ENCODE data around the gene KMT2C. TPM values are rescaled to one million over a fixed set of nuclear protein-coding genes. Genes with fewer than 3 reads are reported as not detected.
"Not testable (repeated sequence)": the region's sequence is repeated elsewhere in the genome, so short reads cannot be mapped to it uniquely, and the experiment has no call there.

KMT2C gene
- total and polyA plus RNA-seq, 4 donors: 5.8 to 123 (median 56.2) TPM

- H3K27ac ChIP-seq (ENCODE audit: low read depth in 1 of 2, low read length in 2 of 2); H3K27me3 ChIP-seq (ENCODE audit: control insufficient read depth in 1 of 2, insufficient read depth in 2 of 2, low read length in 1 of 2); DNase-seq; H3K4me1 ChIP-seq (ENCODE audit: control insufficient read depth in 1 of 2, insufficient read depth in 2 of 2, low read length in 2 of 2); intact Hi-C loops (cut with DNase I); H3K4me3 ChIP-seq (ENCODE audit: low read length in 2 of 2); H3K36me3 ChIP-seq (ENCODE audit: control insufficient read depth in 1 of 2, insufficient read depth in 2 of 2, low read length in 1 of 2); ATAC-seq (ENCODE audit: low FRiP score); H3K9me3 ChIP-seq (ENCODE audit: control insufficient read depth, low read length): not testable (repeated sequence)
- WGBS, 2 donors: 90 to 96% methylated on average over 2 of the region's 2 CpGs
These were observed 165.4 kb downstream of the KMT2C start for GRCh38 chr7:152270427-152270826.

GRCh38 chr7:152266859-152267258 is 168.9 kb downstream of the KMT2C start:
- H3K27ac ChIP-seq (ENCODE audit: low read depth in 1 of 2, low read length in 2 of 2); H3K27me3 ChIP-seq (ENCODE audit: control insufficient read depth in 1 of 2, insufficient read depth in 2 of 2, low read length in 1 of 2); H3K4me1 ChIP-seq (ENCODE audit: control insufficient read depth in 1 of 2, insufficient read depth in 2 of 2, low read length in 2 of 2); H3K36me3 ChIP-seq (ENCODE audit: control insufficient read depth in 1 of 2, insufficient read depth in 2 of 2, low read length in 1 of 2); H3K4me3 ChIP-seq (ENCODE audit: low read length in 2 of 2); ATAC-seq (ENCODE audit: low FRiP score); H3K9me3 ChIP-seq (ENCODE audit: control insufficient read depth, low read length); intact Hi-C loops (cut with DNase I); DNase-seq: not testable (repeated sequence)
- 48 to 66% methylated on average over 2 of the region's 2 CpGs for WGBS, 2 donors

- peak; percentile 45 for ATAC-seq (ENCODE audit: low FRiP score)
These were observed 170.9 kb downstream of the KMT2C start for GRCh38 chr7:152264915-152265314.

GRCh38 chr7:152262146-152262545 is 173.7 kb downstream of the KMT2C start:
- intact Hi-C loops (cut with DNase I); H3K9me3 ChIP-seq (ENCODE audit: control insufficient read depth, low read length); H3K27me3 ChIP-seq (ENCODE audit: control insufficient read depth in 1 of 2, insufficient read depth in 2 of 2, low read length in 1 of 2); ATAC-seq (ENCODE audit: low FRiP score); H3K4me3 ChIP-seq (ENCODE audit: low read length in 2 of 2); H3K4me1 ChIP-seq (ENCODE audit: control insufficient read depth in 1 of 2, insufficient read depth in 2 of 2, low read length in 2 of 2); H3K27ac ChIP-seq (ENCODE audit: low read depth in 1 of 2, low read length in 2 of 2); DNase-seq; H3K36me3 ChIP-seq (ENCODE audit: control insufficient read depth in 1 of 2, insufficient read depth in 2 of 2, low read length in 1 of 2): not testable (repeated sequence)
- WGBS, 2 donors: 96 to 97% methylated on average over 8 of the region's 8 CpGs

More at GRCh38 chr7:152264915-152265314, 170.9 kb downstream of the KMT2C start:
- H3K36me3 ChIP-seq (ENCODE audit: control insufficient read depth in 1 of 2, insufficient read depth in 2 of 2, low read length in 1 of 2); H3K4me3 ChIP-seq (ENCODE audit: low read length in 2 of 2); H3K27me3 ChIP-seq (ENCODE audit: control insufficient read depth in 1 of 2, insufficient read depth in 2 of 2, low read length in 1 of 2); H3K27ac ChIP-seq (ENCODE audit: low read depth in 1 of 2, low read length in 2 of 2); H3K4me1 ChIP-seq (ENCODE audit: control insufficient read depth in 1 of 2, insufficient read depth in 2 of 2, low read length in 2 of 2); DNase-seq; intact Hi-C loops (cut with DNase I); H3K9me3 ChIP-seq (ENCODE audit: control insufficient read depth, low read length): not testable (repeated sequence)
- 65 to 67% methylated on average over 5 of the region's 5 CpGs for WGBS, 2 donors

GRCh38 chr7:152259645-152260044 is 176.2 kb downstream of the KMT2C start:
- intact Hi-C loops (cut with DNase I); ATAC-seq (ENCODE audit: low FRiP score); H3K27ac ChIP-seq (ENCODE audit: low read depth in 1 of 2, low read length in 2 of 2): not testable (repeated sequence)

GRCh38 chr7:152247851-152248250 is 188.0 kb downstream of the KMT2C start:
- H3K36me3 ChIP-seq (ENCODE audit: control insufficient read depth in 1 of 2, insufficient read depth in 2 of 2, low read length in 1 of 2); intact Hi-C loops (cut with DNase I); H3K27ac ChIP-seq (ENCODE audit: low read depth in 1 of 2, low read length in 2 of 2); DNase-seq; H3K9me3 ChIP-seq (ENCODE audit: control insufficient read depth, low read length); H3K27me3 ChIP-seq (ENCODE audit: control insufficient read depth in 1 of 2, insufficient read depth in 2 of 2, low read length in 1 of 2); H3K4me1 ChIP-seq (ENCODE audit: control insufficient read depth in 1 of 2, insufficient read depth in 2 of 2, low read length in 2 of 2); H3K4me3 ChIP-seq (ENCODE audit: low read length in 2 of 2): not testable (repeated sequence)
- WGBS, 2 donors: 75 to 79% methylated on average over 2 of the region's 2 CpGs
- ATAC-seq (ENCODE audit: low FRiP score): peak; percentile 76

More at GRCh38 chr7:152259645-152260044, 176.2 kb downstream of the KMT2C start:
- DNase-seq; H3K27me3 ChIP-seq (ENCODE audit: control insufficient read depth in 1 of 2, insufficient read depth in 2 of 2, low read length in 1 of 2); H3K36me3 ChIP-seq (ENCODE audit: control insufficient read depth in 1 of 2, insufficient read depth in 2 of 2, low read length in 1 of 2); H3K4me3 ChIP-seq (ENCODE audit: low read length in 2 of 2); H3K9me3 ChIP-seq (ENCODE audit: control insufficient read depth, low read length); H3K4me1 ChIP-seq (ENCODE audit: control insufficient read depth in 1 of 2, insufficient read depth in 2 of 2, low read length in 2 of 2): not testable (repeated sequence)

GRCh38 chr7:152245417-152245816 is 190.4 kb downstream of the KMT2C start:
- ATAC-seq (ENCODE audit: low FRiP score); H3K4me3 ChIP-seq (ENCODE audit: low read length in 2 of 2); H3K27ac ChIP-seq (ENCODE audit: low read depth in 1 of 2, low read length in 2 of 2); H3K4me1 ChIP-seq (ENCODE audit: control insufficient read depth in 1 of 2, insufficient read depth in 2 of 2, low read length in 2 of 2); DNase-seq; H3K9me3 ChIP-seq (ENCODE audit: control insufficient read depth, low read length); H3K27me3 ChIP-seq (ENCODE audit: control insufficient read depth in 1 of 2, insufficient read depth in 2 of 2, low read length in 1 of 2); intact Hi-C loops (cut with DNase I); H3K36me3 ChIP-seq (ENCODE audit: control insufficient read depth in 1 of 2, insufficient read depth in 2 of 2, low read length in 1 of 2): not testable (repeated sequence)
- WGBS, 2 donors: 60 to 63% methylated on average over 2 of the region's 2 CpGs

GRCh38 chr7:152243464-152243863 is 192.3 kb downstream of the KMT2C start:
- ATAC-seq (ENCODE audit: low FRiP score); H3K36me3 ChIP-seq (ENCODE audit: control insufficient read depth in 1 of 2, insufficient read depth in 2 of 2, low read length in 1 of 2); H3K4me3 ChIP-seq (ENCODE audit: low read length in 2 of 2); DNase-seq; H3K4me1 ChIP-seq (ENCODE audit: control insufficient read depth in 1 of 2, insufficient read depth in 2 of 2, low read length in 2 of 2); H3K27ac ChIP-seq (ENCODE audit: low read depth in 1 of 2, low read length in 2 of 2); H3K9me3 ChIP-seq (ENCODE audit: control insufficient read depth, low read length); intact Hi-C loops (cut with DNase I); H3K27me3 ChIP-seq (ENCODE audit: control insufficient read depth in 1 of 2, insufficient read depth in 2 of 2, low read length in 1 of 2): not testable (repeated sequence)
- WGBS, 2 donors: 93 to 96% methylated on average over 11 of the region's 11 CpGs

GRCh38 chr7:152241301-152241700 is 194.5 kb downstream of the KMT2C start:
- H3K27me3 ChIP-seq (ENCODE audit: control insufficient read depth in 1 of 2, insufficient read depth in 2 of 2, low read length in 1 of 2); intact Hi-C loops (cut with DNase I); H3K9me3 ChIP-seq (ENCODE audit: control insufficient read depth, low read length); DNase-seq; H3K36me3 ChIP-seq (ENCODE audit: control insufficient read depth in 1 of 2, insufficient read depth in 2 of 2, low read length in 1 of 2); H3K4me1 ChIP-seq (ENCODE audit: control insufficient read depth in 1 of 2, insufficient read depth in 2 of 2, low read length in 2 of 2); H3K4me3 ChIP-seq (ENCODE audit: low read length in 2 of 2); H3K27ac ChIP-seq (ENCODE audit: low read depth in 1 of 2, low read length in 2 of 2): not testable (repeated sequence)
- peak; percentile 38 for ATAC-seq (ENCODE audit: low FRiP score)
- 86% methylated on average over 8 of the region's 8 CpGs for WGBS, 2 donors
